Esophagus muscularis mucosa (tissue), 4 donors: ENCODE data around the gene PPP6R2.

Source experiments
- EP300 ChIP-seq: sonication (generic); formaldehyde crosslinking; IDR thresholded peaks from one replicate; pipeline ENCODE4 v1.6.1; 2017; ENCODE audit warnings: antibody characterized with exemption
- POLR2A ChIP-seq: fragments of 450-650 bp; IDR thresholded peaks from one replicate; pipeline ENCODE4 v1.6.1; 2017; ENCODE audit warnings: antibody characterized with exemption, moderate library complexity, mild to moderate bottlenecking, low read depth
- TF ChIP-seq, protein P1 (sequence below), 3 experiments: fragments of 200-600 bp in 2 of 3; fragments of 450-650 bp in 1 of 3; sonication (generic) in 2 of 3; IDR thresholded peaks; one replicate each; pipeline ENCODE4 v1.5.1; 2017 to 2019; ENCODE audit warnings: antibody characterized with exemption in 3 of 3, mild to moderate bottlenecking in 2 of 3, moderate library complexity in 1 of 3

DNA sequence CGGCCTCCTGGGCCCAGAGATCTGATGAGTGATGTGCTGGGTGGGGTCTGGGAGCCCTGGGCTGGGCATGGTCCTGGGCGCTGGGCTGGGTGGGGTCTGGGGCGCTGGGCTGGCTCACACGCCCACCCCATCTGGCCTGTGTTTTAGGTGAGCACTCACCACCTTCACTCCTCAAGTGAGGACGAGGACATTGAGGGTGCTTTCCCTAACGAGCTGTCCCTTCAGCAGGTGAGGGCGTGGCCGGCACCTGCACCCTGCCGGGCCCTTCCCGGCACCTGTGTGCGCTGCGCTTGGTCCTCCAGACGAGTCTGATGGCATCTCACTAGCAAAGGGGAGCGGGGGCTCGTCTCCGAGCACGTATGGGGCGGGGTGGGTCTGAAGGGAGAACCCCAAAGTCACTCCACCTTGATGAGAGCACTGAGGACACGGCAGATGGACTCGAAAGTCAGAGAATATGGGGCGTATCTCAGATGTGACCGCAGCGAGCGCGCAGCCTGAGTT is 93.8 kb downstream of the PPP6R2 start:
- TF ChIP-seq, protein P1, sequence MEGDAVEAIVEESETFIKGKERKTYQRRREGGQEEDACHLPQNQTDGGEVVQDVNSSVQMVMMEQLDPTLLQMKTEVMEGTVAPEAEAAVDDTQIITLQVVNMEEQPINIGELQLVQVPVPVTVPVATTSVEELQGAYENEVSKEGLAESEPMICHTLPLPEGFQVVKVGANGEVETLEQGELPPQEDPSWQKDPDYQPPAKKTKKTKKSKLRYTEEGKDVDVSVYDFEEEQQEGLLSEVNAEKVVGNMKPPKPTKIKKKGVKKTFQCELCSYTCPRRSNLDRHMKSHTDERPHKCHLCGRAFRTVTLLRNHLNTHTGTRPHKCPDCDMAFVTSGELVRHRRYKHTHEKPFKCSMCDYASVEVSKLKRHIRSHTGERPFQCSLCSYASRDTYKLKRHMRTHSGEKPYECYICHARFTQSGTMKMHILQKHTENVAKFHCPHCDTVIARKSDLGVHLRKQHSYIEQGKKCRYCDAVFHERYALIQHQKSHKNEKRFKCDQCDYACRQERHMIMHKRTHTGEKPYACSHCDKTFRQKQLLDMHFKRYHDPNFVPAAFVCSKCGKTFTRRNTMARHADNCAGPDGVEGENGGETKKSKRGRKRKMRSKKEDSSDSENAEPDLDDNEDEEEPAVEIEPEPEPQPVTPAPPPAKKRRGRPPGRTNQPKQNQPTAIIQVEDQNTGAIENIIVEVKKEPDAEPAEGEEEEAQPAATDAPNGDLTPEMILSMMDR (IDR thresholded peaks at IDR 0.05) = no peak
- TF ChIP-seq POLR2A (no peak), EP300 (no peak)
